GM19452 (cell line): ENCODE measurements around the gene RBM38.
"Not testable (repeated sequence)": the region's sequence is repeated elsewhere in the genome, so short reads cannot be mapped to it uniquely, and the experiment has no call there.

Experiments
- ATAC-seq: cut with Tn5 transposase; IDR thresholded peaks from one replicate; pipeline ENCODE4 v1.9.1; 2021; ENCODE audit not compliant: unreplicated experiment

RBM38 gene

DNA sequence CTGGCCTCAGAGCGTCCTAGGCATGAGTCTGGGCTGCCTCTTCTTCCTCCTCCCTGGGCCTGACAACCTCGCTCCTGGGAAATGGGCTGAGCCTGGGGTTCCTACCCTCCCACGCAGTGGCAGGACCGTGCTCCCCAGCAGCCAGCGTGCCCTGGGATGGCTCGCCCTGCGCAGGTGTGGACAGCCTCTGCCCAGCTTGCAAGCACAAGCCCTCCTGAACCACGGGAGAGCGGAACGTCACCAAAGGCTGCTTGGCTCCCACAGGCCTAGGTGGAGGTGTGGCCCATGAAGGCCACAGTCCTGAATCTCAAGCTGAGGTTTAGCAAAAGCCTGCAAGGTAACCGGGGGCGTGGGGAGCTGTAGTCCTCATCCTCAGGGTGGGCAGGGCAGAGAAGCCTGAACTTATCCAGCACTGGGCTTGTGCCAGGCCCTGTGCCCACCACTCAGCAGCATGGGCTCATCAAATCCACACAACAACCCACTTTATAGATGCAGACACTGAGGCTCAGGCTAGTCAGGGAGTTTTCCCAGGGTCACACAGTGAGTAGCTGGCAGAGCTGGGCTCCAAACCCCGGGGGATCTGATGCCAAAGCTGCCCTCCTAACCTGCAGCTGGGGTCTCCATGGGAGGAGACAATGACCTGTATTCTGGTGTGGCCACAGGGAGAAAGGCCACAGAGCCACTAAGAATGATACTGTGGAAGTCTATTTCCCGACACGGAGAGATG lies 25.3 kb downstream of the RBM38 start:
- ATAC-seq, result no peak

DNA sequence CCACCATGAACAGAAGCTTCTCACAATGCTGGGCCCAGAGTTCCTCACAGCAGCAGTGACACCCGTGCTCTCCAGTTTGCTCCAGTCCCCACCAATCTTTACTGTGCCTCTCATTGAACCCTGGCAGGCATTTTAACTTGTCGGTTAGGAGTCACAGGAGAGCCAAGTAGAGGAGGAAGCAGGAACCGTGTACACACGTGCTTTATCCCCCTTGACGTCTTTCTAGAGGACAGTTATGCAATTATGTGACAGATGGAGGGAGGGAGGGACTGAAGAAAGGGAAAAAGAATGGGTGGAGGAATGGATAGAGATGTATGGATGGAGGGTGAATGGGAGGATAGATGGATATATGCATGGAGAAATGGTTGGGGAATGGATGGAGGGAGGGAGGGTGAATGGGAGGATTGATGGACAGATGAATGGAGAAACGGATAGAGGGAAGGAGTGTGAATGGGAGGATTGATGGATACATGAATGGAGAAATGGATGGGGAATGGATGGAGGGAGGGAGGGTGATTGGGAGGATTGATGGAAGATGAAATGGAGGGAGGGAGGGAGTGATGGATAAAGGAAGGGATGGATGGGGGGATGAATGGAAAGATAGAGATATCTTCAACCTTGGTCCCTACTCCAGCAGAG lies 26.0 kb downstream of the RBM38 start:
- no peak for ATAC-seq

DNA sequence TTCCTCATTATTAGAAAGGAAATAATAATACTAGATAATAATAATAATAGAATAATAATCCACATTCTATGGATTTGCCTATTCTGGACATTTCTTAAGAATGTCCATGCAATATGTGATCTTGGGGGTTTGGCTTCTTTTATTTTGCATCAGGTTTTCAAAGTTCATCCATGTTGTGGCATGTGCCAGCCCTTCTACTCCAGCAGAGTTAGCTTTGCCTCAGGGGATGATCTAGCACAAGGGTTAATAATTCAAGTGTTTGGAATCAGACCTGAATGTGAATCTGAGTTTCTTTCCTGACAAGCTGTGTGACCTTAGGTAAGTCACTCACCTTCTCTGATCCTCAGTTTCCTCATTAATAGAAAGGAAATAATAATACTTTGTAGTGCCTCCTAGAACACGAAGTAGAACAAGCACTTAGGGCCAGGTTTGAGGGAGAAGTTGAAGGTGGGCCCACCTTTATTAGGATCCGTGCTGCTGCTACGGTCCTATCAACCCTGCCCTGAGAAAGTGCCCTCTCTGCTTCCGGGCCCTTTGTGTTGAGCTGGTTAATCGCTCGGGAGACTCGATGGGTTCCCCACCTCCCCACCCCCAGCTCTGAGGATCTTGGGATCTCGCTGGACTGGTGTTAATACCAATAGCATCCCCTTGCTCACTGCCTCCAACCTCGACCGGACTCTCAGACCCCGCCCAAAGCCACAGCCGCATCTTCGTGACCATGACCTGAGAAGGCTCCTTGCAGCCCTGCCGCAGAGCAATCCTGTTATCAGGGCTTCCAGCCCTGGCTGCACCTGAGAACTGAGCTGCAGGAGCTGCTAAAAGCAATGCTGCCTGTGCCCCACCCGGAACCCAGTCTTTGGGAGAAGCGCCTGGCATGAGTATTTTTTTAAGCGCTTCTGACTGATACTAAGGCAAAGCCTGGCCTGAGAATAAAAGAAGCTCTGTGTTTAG lies 26.9 kb downstream of the RBM38 start:
- no peak for ATAC-seq

DNA sequence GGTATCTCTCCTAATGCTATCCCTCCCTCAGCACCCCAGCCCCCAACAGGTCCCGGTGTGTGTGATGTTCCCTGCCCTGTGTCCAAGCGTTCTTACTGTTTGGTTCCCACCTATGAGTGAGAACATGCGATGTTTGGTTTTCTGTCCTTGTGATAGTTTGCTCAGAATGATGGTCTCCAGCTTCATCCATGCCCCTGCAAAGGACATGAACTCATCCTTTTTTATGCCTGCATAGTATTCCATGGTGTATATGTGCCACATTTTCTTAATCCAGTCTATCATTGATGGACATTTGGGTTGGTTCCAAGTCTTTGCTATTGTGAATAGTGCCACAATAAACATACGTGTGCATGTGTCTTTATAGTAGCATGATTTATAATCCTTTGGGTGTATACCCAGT lies 28.3 kb downstream of the RBM38 start:
- not testable (repeated sequence) for ATAC-seq

DNA sequence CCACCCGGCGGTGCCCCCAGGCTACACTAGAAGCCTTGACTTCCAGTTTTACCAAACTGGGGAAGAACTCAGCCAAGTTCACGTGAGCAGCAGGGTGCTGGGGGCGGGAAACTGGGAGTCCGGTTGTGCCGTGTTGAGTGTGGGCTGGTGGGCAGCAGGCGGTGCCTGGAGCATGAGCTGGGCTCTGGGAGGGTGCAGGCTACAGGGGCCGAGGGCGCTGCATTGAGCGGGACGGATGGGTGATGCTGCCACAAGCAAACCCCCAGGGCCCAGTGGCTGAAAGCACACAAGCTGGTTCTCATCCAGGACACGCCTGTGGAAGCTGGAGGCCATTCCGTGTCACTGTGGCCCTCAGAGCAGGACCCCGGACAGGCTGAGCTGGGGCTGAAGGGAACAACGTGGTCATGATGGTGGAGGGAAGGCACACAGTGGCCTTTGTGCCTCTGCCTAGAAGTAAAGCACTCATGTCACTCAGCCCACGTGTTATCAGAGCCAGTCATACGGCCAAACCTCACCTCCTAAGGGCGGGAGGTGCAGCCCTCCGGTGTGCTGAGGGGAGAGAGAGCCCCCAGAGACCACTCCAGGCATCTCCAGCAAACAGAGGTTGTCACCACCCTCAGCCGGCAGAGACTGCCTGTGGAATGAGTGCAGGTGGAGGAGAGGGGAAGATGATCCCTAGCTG lies 29.5 kb downstream of the RBM38 start:
- no peak for ATAC-seq

DNA sequence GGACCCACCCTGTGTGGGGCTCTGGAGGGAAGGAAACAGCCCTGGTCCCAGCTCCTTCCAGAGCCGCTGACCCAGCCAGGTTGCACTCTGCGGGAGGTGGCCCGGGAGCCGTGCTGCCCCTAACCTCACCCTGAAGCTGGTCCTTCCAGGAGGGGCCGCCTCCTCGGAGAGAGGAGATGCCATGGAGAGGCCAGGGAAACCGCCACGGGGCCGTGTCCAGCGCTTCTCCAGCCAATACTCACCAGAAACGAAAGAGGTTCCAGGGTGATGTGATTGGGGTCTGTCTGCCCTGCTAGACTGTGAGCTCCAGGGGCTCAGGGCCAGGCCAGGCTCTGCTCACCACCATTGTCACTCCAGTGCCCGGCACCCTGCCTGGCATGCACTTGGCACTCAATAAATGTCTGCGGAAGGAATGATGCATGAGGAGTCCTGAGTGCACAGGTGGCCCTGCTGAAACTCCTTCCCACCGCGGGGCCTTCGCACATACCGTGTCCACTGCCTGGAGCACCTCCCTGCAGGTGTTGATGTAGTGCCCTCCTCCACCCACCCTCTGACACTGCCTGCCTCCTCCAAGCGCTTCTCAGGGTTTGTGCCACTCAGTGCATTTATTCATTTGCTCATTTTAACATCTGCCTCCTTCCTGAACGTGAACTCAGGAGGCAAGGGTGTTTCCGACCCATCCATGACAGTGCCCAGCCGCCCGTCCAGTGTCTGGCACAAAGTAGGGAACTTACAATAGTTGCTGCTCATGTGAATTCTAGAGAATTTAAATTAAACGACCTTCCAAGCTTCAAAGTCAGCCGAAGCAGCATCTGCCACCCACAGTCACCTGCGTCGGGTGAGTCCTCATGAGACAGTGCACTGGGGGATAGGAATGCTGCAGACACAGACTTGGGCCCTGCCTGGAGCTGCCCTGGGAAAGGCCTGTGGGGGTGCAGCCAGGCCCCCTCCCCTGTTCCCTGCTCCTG lies 30.3 kb downstream of the RBM38 start:
- no peak for ATAC-seq

DNA sequence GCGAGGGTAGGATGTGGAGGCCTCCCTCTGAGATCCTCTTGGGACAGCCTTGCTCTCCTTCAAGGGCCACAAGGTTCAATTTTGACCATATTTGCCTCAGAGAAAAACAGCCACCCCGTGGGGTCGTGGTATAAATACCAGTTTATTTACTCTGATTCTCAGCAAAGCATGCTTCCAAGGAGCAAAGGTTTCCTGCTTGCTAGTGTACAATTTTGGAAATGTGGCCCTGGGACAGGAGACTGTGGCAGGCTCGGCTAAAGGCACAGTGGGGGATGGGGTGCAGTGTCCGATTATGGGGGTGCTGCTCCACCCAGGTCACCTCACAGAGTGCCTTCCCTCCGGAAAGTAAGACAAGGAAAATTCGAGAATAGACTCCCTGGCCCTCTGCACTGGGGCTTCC lies 31.1 kb downstream of the RBM38 start:
- no peak for ATAC-seq

DNA sequence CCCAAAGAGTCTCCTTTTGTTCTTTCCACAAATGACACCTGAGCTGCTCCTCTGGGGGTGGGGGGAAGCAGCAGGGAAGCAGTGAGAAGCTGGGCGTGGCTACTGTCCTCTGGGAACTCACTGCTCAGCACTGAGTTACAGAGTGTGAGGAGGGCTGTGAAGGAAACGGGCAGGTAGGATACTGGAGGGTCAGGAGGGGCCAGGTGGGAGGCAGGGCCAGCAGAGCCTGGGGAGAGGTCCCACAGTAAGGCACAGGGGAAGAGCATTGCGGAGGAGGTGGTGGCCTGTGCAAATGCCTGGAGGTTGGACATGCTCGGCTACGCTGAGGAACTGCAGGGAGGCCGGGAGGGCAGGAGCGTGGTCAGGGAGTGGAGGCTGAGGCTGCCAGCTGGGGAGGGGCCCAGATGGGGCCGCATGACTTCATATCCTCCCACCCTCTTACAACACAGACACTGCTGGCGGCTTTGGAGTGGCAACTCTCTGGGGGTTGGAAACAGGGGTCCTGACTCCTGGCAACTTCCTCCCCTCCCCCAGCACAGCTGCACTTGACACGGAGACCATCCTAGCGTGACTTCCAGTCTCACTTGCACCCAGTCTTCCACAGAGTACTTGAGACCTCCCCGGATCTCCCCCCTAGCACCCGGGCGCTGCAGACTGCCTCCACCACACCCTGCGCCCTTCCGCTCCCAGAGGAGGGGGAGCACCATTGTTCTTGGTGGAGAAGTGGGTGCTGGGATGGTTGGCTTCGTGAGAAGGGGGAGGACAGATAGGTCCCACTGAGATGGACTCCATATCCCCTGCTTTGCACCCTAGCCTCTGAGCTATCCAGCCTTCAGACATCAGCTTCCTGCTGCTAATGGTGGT lies 34.2 kb downstream of the RBM38 start:
- ATAC-seq, result no peak

DNA sequence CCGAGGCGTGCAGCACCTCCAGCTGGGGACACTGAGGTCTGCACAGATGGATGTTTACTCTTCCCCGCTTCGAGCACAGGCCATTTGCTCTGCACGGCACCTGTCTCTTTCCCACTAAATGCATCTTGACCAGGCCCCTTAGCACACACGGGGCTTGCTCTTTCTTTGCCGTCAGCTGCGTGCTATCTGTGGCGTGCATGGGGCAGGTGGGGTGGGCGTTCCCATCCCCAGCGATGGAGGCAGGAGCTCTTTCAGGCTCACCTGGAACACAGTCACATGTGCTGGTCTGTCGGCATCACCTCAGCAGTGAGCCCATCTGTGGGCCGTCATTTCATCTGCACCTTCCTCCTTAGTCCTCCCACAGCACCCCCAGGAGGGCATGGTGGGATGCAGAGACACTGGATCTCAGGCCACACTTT lies 35.1 kb downstream of the RBM38 start:
- ATAC-seq, result no peak

DNA sequence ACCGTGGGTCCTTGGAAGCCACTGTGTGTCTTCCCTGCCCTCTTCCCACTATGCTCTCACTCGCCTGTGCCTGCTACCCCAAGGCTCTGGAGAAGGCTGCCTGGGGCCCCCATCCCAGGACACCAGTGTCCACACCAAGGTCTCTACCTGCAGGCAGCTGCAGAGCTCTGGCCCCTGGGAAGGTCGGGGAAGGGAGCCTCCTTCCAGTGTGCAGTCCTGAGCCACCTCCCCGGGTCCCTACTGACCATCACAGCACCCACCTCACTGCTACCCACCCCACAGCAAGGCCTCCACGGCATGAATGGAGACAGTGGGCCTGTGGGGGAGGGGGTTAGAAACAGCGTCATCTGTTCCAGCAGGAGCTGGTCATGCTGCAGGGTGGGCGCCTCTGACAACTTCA lies 35.6 kb downstream of the RBM38 start:
- ATAC-seq, result no peak

DNA sequence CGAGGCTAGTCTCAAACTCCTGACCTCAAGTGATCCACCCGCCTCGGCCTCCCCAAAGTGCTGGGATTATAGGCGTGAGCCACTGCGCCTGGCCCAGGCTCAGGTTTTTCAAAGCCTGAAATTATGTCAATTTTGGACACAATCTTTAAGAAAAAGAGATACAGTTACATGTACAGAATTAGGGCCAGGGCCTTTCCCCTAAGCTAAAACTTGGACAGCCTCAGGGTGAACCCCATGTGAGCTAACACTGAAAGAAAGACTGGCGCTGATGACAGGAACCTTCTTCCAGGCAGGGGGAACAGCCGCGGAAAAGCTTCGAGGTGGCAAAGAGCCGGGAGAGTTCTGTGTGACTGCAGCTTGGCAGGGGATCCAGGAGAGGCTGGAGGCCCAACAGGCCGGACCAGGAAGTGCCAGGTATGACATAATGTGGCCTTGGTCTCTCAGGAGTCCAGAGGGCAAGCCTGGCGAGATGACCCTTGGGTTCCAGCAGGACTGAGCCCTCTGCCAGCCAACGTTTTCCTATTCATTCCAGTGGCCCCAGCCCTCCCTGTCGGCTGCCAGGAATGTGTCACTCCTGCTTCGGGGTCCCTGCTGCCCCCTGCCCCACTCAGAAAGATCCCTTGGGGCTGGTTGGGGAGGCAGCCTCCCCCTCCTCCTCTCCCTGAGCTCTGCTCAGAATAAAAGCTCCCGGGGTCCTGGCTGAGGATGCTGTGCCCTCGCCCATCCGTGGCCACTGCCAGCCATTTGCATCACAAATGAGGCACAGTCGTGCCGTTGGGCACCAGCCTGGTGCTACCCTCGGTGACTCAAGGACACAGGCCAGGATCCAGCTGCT lies 37.3 kb downstream of the RBM38 start:
- no peak for ATAC-seq

DNA sequence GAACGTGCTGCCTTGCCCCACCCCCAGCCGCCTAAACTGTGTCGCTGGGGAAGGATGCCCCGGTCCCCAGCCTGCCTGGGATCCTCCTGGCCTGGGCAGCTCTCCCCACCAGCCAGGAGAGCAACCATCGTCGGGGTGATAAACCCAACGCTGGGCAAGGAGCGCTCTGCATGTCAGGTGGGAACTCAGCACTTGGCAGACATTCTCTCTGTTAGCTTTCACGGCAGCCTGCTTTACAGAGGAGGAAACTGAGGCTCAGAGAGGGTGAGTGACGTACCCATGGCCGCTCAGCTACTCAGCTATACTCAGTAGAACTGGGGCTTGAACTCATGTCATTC lies 37.9 kb downstream of the RBM38 start:
- no peak for ATAC-seq

DNA sequence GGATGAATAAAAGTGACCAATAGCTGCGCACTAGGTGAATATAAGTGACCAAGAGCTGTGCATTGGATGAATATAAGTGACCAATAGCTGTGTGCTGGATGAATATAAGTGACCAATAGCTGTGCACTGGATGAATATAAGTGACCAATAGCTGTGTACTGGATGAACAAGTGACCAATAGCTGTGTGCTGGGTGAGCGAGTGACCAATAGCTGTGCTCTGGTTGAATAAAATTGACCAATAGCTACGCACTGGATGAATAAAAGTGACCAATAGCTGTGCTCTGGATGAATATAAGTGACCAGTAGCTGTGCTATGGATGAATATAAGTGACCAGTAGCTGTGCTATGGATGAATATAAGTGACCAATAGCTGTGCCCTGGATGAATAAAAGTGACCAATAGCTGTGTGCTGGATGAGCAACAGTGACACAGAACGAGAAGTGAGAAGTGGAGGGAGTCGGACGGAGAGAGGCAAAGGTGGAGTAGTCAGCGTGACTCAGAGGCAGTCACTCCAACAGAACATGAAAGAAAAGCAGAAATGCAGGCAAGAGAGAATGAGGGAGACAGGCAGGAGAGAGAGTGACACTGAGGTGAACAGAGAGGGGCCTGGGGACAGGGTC lies 38.5 kb downstream of the RBM38 start:
- ATAC-seq, result no peak

DNA sequence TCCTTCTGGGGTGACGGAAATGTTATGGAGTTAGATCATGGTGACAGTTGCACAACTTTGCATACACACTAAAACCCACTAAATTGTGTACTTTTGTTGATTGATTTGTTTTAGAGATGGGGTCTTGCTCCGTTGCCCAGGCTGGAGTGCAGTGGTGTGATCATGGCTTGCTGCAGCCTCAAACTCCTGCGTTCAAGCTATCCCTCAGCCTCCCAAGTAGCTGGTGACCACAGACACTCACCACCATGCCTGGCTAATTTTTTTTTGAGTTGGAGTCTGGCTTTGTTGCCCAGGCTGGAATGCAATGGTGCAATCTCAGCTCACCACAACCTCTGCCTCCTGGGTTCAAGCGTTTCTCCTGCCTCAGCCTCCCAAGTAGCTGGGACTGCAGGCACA lies 39.0 kb downstream of the RBM38 start:
- ATAC-seq, result not testable (repeated sequence)

DNA sequence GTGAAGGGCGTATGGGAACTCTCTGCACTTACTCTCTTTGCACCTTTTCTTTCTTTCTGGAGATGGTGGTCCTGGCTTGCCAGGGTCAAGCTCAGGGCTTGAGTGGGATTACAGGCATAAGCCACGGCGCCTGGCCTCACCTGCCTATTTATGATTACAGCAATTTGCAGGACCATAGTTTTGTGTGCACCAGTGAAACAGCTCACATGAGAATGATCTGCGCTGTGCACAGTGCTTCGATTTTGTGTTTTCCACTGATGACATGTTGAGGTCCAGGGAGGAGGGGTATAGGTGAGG lies 40.3 kb downstream of the RBM38 start:
- ATAC-seq, result no peak

DNA sequence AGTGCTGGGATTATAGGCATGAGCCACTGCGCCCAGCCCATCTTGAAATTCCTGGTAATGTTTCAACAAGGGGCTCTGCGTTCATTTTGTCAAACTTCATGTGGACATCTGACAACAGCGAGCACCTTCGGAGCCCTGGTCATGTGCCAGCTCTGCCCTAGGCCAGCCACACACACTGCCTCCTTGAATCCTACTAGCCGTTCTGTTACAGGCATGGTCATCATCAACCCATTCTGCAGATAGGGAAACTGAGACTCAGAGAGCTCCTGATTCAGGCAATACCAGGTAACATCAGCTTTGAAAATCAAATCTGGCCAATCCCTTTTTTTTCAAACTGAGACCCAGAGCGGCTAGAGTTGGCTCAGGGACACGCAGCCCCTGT lies 41.3 kb downstream of the RBM38 start:
- ATAC-seq, result no peak

DNA sequence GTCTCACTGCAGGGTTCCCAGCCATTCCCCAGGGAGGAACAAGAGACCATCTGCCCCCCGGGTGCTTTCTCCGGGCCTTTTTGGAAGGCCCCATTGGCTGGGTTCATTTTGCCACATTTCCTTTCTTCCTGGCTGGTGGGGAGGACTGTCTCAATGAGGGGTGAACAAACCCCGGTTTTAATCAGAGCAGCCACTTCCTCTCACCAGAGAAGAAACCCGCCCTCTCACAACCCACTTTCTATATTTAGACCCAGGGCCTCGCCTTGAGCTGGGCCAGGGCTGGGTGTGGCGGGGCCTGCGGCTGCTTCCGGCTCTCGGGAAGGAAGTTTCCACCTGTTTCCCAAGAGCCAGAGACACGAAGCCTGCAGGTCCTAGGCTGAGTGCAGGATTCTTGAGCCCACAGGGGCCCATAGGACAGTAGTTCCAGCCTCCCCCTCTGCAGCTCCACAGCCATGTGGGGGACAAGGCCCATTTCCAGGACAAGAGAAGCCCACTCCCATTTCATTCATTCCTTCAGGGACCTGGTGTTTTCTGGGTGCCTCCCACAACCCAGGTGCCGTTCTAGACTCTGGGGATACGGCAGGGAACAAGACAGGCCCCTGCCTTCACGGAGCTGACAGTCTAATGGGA lies 41.8 kb downstream of the RBM38 start:
- ATAC-seq, result peak; percentile 88
